Body of pancreas (tissue), 4 donors: Measurements from ENCODE around the gene LYL1.

Experiments
- CTCF ChIP-seq, 7 experiments: fragments of 450-650 bp in 4 of 7; fragments of 200-600 bp in 3 of 7; sonication (generic) in 3 of 7; IDR thresholded peaks; one replicate each; pipeline ENCODE4 v1.5.1; 2016 to 2019; ENCODE audit warnings: antibody characterized with exemption in 7 of 7
- POLR2A ChIP-seq, 3 donors: fragments of 450-650 bp; IDR thresholded peaks; one replicate each; pipeline ENCODE4 v1.6.1; 2016; ENCODE audit warnings: antibody characterized with exemption in 3 of 3, mild to moderate bottlenecking in 2 of 3

GRCh38 chr19:13055213-13056051 lies 47.2 kb downstream of the LYL1 start:
- TF ChIP-seq CTCF (IDR thresholded peaks at IDR 0.05) (no peak), POLR2A (IDR thresholded peaks at IDR 0.05) (peak in 2 of 3 donors; percentile 17 to 27)
